Ascending aorta (tissue), 2 donors: ENCODE measurements around the gene EXT2. TPM values are rescaled to one million over a fixed set of nuclear protein-coding genes. Genes with fewer than 3 reads are reported as not detected.

ENCODE experiments used
- DNase-seq, 2 donors: peaks; one replicate each; pipeline ENCODE4 v3.0.0-alpha.2; 2019; ENCODE audit warnings: low spot score in 2 of 2
- H3K27ac ChIP-seq, 2 donors: fragments of 200-600 bp; sonication (generic); one replicate each; pipeline ENCODE4 v1.5.1; 2016 to 2017; ENCODE audit warnings: mild to moderate bottlenecking in 1 of 2
- H3K27me3 ChIP-seq: fragments of 200-600 bp; sonication (generic); one replicate; pipeline ENCODE4 v1.5.1; 2017
- H3K36me3 ChIP-seq, 2 donors: fragments of 200-600 bp; sonication (generic); one replicate each; pipeline ENCODE4 v1.5.1; 2016
- H3K4me1 ChIP-seq, 2 donors: fragments of 200-600 bp; sonication (generic); one replicate each; pipeline ENCODE4 v1.5.1; 2016 to 2017; ENCODE audit warnings: mild to moderate bottlenecking in 1 of 2
- H3K4me3 ChIP-seq, 2 donors: fragments of 200-600 bp; sonication (generic); one replicate each; pipeline ENCODE4 v1.5.1; 2016 to 2017; ENCODE audit warnings: mild to moderate bottlenecking in 1 of 2
- H3K9me3 ChIP-seq, 2 donors: fragments of 200-600 bp; sonication (generic); one replicate each; pipeline ENCODE4 v1.5.1; 2016
- intact Hi-C: fragments of 100-400 bp; cut with DNase I; formaldehyde crosslinking; loops from one replicate; pipeline ENCODE4 v1.15.1; 2023
- total RNA-seq: library from RNA; depleted of rRNA; stranded (reverse); fragments of >200 nt; gene quantifications from one replicate; pipeline ENCODE4 v1.1.0, GENCODE V29; 2016
- TF ChIP-seq, protein P1 (sequence below), 3 experiments: fragments of 200-600 bp in 2 of 3; fragments of 450-650 bp in 1 of 3; sonication (generic) in 2 of 3; IDR thresholded peaks; one replicate each; pipeline ENCODE4 v1.5.1; 2016 to 2019; ENCODE audit warnings: antibody characterized with exemption in 3 of 3, mild to moderate bottlenecking in 1 of 3, moderate library complexity in 1 of 3

Gene EXT2
- total RNA-seq, 1 donor from 2014 or later: 342 TPM

DNA sequence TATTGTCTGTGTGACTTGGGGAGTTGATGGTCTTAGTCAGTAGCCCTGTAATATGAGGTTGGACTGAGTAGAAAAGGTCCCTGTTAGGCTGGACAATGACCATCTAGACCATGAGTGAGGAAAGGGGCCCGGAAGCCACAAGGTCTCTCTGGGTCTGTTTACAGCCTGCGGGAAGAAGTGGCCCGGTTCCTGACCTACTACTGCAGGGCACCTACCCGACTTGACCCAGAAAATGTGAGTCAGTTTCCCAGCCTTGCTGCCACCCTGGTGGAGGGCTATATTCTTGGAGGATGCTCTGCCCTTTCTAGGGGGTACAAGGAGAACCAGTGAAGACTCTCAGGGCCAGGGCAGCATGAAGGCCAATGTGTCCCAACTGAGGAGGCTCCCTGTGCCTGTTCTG, 44.3 kb upstream of the EXT2 start:
- intact Hi-C loops: no loop called here
- H3K27me3 ChIP-seq: no peaks in the 10 kb centered on the region

GRCh38 chr11:44057340-44057739, 38.1 kb upstream of the EXT2 start:
- peak in 1 of 2 donors; percentile 13 for DNase-seq
- H3K27me3 ChIP-seq: no peaks in the 10 kb centered on the region
- H3K4me3 ChIP-seq: no peak overlapping the region
- no peak overlapping the region for H3K27ac ChIP-seq
- TF ChIP-seq, protein P1, sequence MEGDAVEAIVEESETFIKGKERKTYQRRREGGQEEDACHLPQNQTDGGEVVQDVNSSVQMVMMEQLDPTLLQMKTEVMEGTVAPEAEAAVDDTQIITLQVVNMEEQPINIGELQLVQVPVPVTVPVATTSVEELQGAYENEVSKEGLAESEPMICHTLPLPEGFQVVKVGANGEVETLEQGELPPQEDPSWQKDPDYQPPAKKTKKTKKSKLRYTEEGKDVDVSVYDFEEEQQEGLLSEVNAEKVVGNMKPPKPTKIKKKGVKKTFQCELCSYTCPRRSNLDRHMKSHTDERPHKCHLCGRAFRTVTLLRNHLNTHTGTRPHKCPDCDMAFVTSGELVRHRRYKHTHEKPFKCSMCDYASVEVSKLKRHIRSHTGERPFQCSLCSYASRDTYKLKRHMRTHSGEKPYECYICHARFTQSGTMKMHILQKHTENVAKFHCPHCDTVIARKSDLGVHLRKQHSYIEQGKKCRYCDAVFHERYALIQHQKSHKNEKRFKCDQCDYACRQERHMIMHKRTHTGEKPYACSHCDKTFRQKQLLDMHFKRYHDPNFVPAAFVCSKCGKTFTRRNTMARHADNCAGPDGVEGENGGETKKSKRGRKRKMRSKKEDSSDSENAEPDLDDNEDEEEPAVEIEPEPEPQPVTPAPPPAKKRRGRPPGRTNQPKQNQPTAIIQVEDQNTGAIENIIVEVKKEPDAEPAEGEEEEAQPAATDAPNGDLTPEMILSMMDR (IDR thresholded peaks at IDR 0.05): no peak
- H3K36me3 ChIP-seq: no peaks in the 10 kb centered on the region
- intact Hi-C loops: no loop called here
- H3K4me1 ChIP-seq: no peaks in the 10 kb centered on the region
- H3K9me3 ChIP-seq: no peaks in the 10 kb centered on the region

More for the DNA sequence above, 44.3 kb upstream of the EXT2 start:
- H3K4me3 ChIP-seq: no peak overlapping the region
- no peaks in the 10 kb centered on the region for H3K9me3 ChIP-seq
- no peaks in the 10 kb centered on the region for H3K4me1 ChIP-seq
- TF ChIP-seq, protein P1 (IDR thresholded peaks at IDR 0.05): no peak
- no peak overlapping the region for H3K27ac ChIP-seq
- peak in 1 of 2 donors; percentile 52 for DNase-seq
- no peaks in the 10 kb centered on the region for H3K36me3 ChIP-seq

DNA sequence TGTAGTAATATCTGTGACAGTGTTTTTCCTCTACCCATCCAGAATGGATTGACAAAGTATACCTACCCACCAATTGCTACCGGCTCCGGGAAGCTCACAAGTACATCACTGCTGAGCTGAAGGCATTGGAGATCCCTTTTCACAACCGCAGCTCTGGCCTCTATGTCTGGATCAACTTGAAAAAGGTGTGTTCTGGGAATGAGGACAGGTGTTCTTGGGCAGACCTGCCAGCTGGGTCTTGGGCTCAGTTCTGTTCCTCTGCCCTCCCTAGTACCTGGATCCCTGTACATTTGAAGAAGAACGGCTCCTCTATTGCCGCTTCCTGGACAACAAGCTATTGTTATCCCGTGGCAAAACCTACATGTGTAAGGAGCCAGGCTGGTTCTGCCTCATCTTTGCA, 37.2 kb upstream of the EXT2 start:
- DNase-seq: peak in 1 of 2 donors; percentile 31
- H3K4me3 ChIP-seq: no peak overlapping the region
- H3K27me3 ChIP-seq: no peaks in the 10 kb centered on the region
- no peaks in the 10 kb centered on the region for H3K9me3 ChIP-seq
- no peak overlapping the region for H3K27ac ChIP-seq
- H3K4me1 ChIP-seq: no peaks in the 10 kb centered on the region
- TF ChIP-seq, protein P1 (IDR thresholded peaks at IDR 0.05): no peak
- H3K36me3 ChIP-seq: no peaks in the 10 kb centered on the region
- intact Hi-C loops: no loop called here

GRCh38 chr11:44065161-44065661, 30.3 kb upstream of the EXT2 start:
- peaks cover 0 to 10% of the 10 kb centered on the region in 2 donors for H3K4me1 ChIP-seq
- TF ChIP-seq, protein P1 (IDR thresholded peaks at IDR 0.05): no peak
- H3K27ac ChIP-seq: peak overlapping the region; percentile 89 to 92
- H3K4me3 ChIP-seq: peak overlapping the region; percentile 71 to 76
- H3K9me3 ChIP-seq: no peaks in the 10 kb centered on the region
- H3K36me3 ChIP-seq: no peaks in the 10 kb centered on the region
- intact Hi-C loops: no loop called here
- H3K27me3 ChIP-seq: no peaks in the 10 kb centered on the region
- DNase-seq: no peak

DNA sequence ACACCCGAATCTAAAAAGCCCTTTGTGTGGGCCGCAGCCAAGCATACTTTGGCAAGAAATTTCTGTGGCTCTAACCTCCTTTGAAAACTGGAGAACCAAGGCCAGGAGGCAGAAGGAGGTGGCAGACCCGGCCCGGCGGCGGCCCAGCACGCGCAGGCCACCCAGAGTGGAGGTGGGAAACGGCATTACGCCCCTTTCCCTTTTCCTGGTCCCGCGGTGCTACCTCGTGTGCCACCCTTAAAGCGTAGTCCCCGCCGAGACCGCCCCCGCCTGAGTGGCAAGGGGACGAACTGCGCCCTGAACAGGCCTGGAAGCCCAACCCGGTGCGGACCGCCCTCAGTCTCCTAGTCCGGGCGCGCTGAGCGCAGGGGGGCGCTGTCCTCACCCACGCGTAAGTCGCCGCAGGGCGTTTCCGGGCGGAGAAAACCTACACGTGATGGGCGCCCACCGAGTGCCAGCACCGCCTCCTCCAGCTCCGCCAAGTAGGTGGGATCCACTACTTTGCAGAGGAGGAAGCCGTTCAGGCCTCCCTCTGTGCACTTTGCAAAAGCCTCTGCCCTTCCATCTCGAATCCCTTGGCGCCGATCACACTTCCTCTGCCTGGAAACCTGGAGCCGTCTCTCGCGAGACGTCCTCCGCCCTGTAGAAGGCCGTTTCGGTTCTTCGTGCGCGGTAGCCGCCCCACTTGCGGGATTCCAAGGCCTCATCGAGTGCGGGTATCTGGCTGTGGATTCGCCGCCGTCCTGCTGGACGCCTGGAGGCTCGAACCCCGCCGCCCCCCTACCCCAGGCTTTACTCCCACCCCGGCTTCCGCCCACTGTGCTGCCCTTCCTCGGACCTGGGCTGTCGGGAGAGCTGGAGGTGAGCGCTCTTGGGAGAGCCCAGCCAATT, 29.4 kb upstream of the EXT2 start, which contains the start of gene ACCS:
Gene ACCS, plus strand, starts transcription at position 430 of the 891 bp plus-strand sequence. CDS start 1,358 bp downstream, outside the sequence.
- TF ChIP-seq, protein P1 (IDR thresholded peaks at IDR 0.05): peak; percentile 81 to 89 (median 83)
- Histone ChIP-seq H3K4me1 (peaks cover 0 to 10% of the 10 kb centered on the region in 2 donors), H3K27me3 (no peaks in the 10 kb centered on the region), H3K36me3 (peaks cover under 1 to 2% of the 10 kb centered on the region in 2 donors), H3K27ac (peak within 1 kb of the TSS; percentile 89 to 92), H3K4me3 (peak within 1 kb of the TSS; percentile 71 to 76), H3K9me3 (no peaks in the 10 kb centered on the region)
- intact Hi-C loops: no loop called here
- DNase-seq: peak; percentile 90 to 99
